Neural progenitor cell (in vitro differentiated cells): ENCODE data around the gene HEPACAM2. TPM values are rescaled to one million over a fixed set of nuclear protein-coding genes. Genes with fewer than 3 reads are reported as not detected.

ENCODE experiments used
- DNase-seq: peaks from one replicate; pipeline ENCODE4 v3.0.0-alpha.2; 2016; ENCODE audit warnings: low spot score
- H2AFZ ChIP-seq: fragments of 200-600 bp; sonication (generic); replicated peaks from 2 replicates; pipeline ENCODE4 v1.6.1; 2016; ENCODE audit warnings: antibody characterized with exemption
- H3F3A ChIP-seq: fragments of 200-600 bp; sonication (generic); 2 replicates; pipeline ENCODE4 v1.6.1; 2016; ENCODE audit warnings: antibody characterized with exemption, low read depth
- H3K27ac ChIP-seq: fragments of 200-600 bp; sonication (generic); 2 replicates; pipeline ENCODE4 v1.5.1; 2016; ENCODE audit warnings: mild to moderate bottlenecking
- H3K27me3 ChIP-seq: fragments of 200-600 bp; sonication (generic); 2 replicates; pipeline ENCODE4 v1.6.1; 2016; ENCODE audit warnings: mild to moderate bottlenecking, moderate library complexity
- H3K36me3 ChIP-seq: fragments of 200-600 bp; sonication (generic); 2 replicates; pipeline ENCODE4 v1.5.1; 2016
- H3K4me1 ChIP-seq: fragments of 200-600 bp; sonication (generic); 2 replicates; pipeline ENCODE4 v1.6.1; 2016; ENCODE audit warnings: mixed run types
- H3K4me2 ChIP-seq: fragments of 200-600 bp; sonication (generic); 2 replicates; pipeline ENCODE4 v1.6.1; 2016
- H3K4me3 ChIP-seq: fragments of 200-600 bp; sonication (generic); 2 replicates; pipeline ENCODE4 v1.5.1; 2016
- H3K79me2 ChIP-seq: fragments of 200-600 bp; sonication (generic); 2 replicates; pipeline ENCODE4 v1.6.1; 2016; ENCODE audit warnings: low read depth
- H3K9ac ChIP-seq: fragments of 200-600 bp; sonication (generic); 2 replicates; pipeline ENCODE4 v1.6.1; 2016
- H3K9me3 ChIP-seq: fragments of 200-600 bp; sonication (generic); 2 replicates; pipeline ENCODE4 v1.5.1; 2016; ENCODE audit warnings: low read depth
- H4K20me1 ChIP-seq: fragments of 200-600 bp; sonication (generic); 2 replicates; pipeline ENCODE4 v1.6.1; 2016; ENCODE audit warnings: low read depth
- H3K27ac Mint-ChIP-seq: 3 replicates; pipeline ENCODE4 v1.8.0; 2021; ENCODE audit warnings: mixed read lengths
- H3K27me3 Mint-ChIP-seq: 2 replicates; pipeline ENCODE4 v1.8.0; 2022; ENCODE audit warnings: low read depth, mild to moderate bottlenecking, inconsistent platforms, moderate library complexity, mixed read lengths; ENCODE audit not compliant: insufficient read depth
- H3K36me3 Mint-ChIP-seq: 3 replicates; pipeline ENCODE4 v1.8.0; 2021; ENCODE audit warnings: mixed read lengths
- H3K4me1 Mint-ChIP-seq: 3 replicates; pipeline ENCODE4 v1.8.0; 2021; ENCODE audit warnings: mixed read lengths
- H3K4me3 Mint-ChIP-seq: 3 replicates; pipeline ENCODE4 v1.8.0; 2021; ENCODE audit warnings: mild to moderate bottlenecking, moderate library complexity, mixed read lengths
- H3K9me3 Mint-ChIP-seq: 3 replicates; pipeline ENCODE4 v1.8.0; 2020; ENCODE audit warnings: mixed read lengths
- CTCF ChIP-seq: fragments of 200-600 bp; sonication (generic); IDR thresholded peaks from 2 replicates; pipeline ENCODE4 v1.5.1; 2017; ENCODE audit warnings: antibody characterized with exemption, mild to moderate bottlenecking
- EZH2 ChIP-seq: fragments of 200-600 bp; sonication (generic); IDR thresholded peaks from 2 replicates; pipeline ENCODE4 v1.6.1; 2017; ENCODE audit warnings: antibody characterized with exemption, mild to moderate bottlenecking, moderate library complexity
- EZH2phosphoT487 ChIP-seq: fragments of 200-600 bp; sonication (generic); IDR thresholded peaks from 2 replicates; pipeline ENCODE4 v1.6.1; 2017; ENCODE audit warnings: antibody characterized with exemption
- total RNA-seq: library from RNA; depleted of rRNA; stranded (reverse); fragments of >200 nt; gene quantifications from 2 replicates; pipeline ENCODE4 v1.2.3, GENCODE V29; 2015; ENCODE audit warnings: low replicate concordance

HEPACAM2 gene
- total RNA-seq, 1 donor from 2014 or later: not detected

GRCh38 chr7:93178213-93178612 is 48.1 kb downstream of the HEPACAM2 start:
- Mint-ChIP-seq H3K27ac (no peak overlapping the region), H3K4me1 (no peaks in the 10 kb centered on the region), H3K36me3 (no peaks in the 10 kb centered on the region), H3K27me3 (peaks cover 3% of the 10 kb centered on the region), H3K9me3 (no peaks in the 10 kb centered on the region), H3K4me3 (no peak overlapping the region)
- H3K9me3 ChIP-seq: no peaks in the 10 kb centered on the region
- DNase-seq: no peak
- peaks cover 23% of the 10 kb centered on the region for H3K27me3 ChIP-seq
- H4K20me1 ChIP-seq: no peaks in the 10 kb centered on the region
- TF ChIP-seq EZH2phosphoT487 (no peak), EZH2 (no peak), CTCF (no peak)
- H3K36me3 ChIP-seq: no peaks in the 10 kb centered on the region
- no peaks in the 10 kb centered on the region for H3F3A ChIP-seq
- no peak overlapping the region for H3K27ac ChIP-seq
- H3K4me2 ChIP-seq: no peak overlapping the region
- H3K9ac ChIP-seq: no peak overlapping the region
- H3K79me2 ChIP-seq: no peaks in the 10 kb centered on the region
- H2AFZ ChIP-seq: no peak overlapping the region
- H3K4me1 ChIP-seq: no peaks in the 10 kb centered on the region
- no peak overlapping the region for H3K4me3 ChIP-seq

- H2AFZ ChIP-seq: no peak overlapping the region
- no peaks in the 10 kb centered on the region for H3K36me3 Mint-ChIP-seq
- H4K20me1 ChIP-seq: no peaks in the 10 kb centered on the region
- no peak overlapping the region for H3K9ac ChIP-seq
- H3K9me3 Mint-ChIP-seq: no peaks in the 10 kb centered on the region
- H3K27me3 ChIP-seq: peaks cover 12% of the 10 kb centered on the region
- H3K27ac Mint-ChIP-seq: no peak overlapping the region
- DNase-seq: no peak
- H3K9me3 ChIP-seq: no peaks in the 10 kb centered on the region
- H3K4me1 ChIP-seq: no peaks in the 10 kb centered on the region
- no peak overlapping the region for H3K27ac ChIP-seq
- no peaks in the 10 kb centered on the region for H3F3A ChIP-seq
- H3K27me3 Mint-ChIP-seq: no peaks in the 10 kb centered on the region
- no peaks in the 10 kb centered on the region for H3K79me2 ChIP-seq
- no peaks in the 10 kb centered on the region for H3K36me3 ChIP-seq
- H3K4me2 ChIP-seq: no peak overlapping the region
- TF ChIP-seq EZH2phosphoT487: no peak
- no peak for TF ChIP-seq EZH2
- TF ChIP-seq CTCF: no peak
- H3K4me1 Mint-ChIP-seq: no peaks in the 10 kb centered on the region
- H3K4me3 Mint-ChIP-seq: no peak overlapping the region
- no peak overlapping the region for H3K4me3 ChIP-seq
Measured at GRCh38 chr7:93176992-93177580, 49.2 kb downstream of the HEPACAM2 start.

- Histone ChIP-seq H3K9me3 (no peaks in the 10 kb centered on the region), H3K36me3 (no peaks in the 10 kb centered on the region), H4K20me1 (no peaks in the 10 kb centered on the region), H3K4me3 (no peak overlapping the region), H3K4me1 (no peaks in the 10 kb centered on the region), H3K4me2 (no peak overlapping the region), H2AFZ (no peak overlapping the region), H3F3A (no peaks in the 10 kb centered on the region), H3K27ac (no peak overlapping the region), H3K79me2 (no peaks in the 10 kb centered on the region), H3K9ac (no peak overlapping the region), H3K27me3 (peaks cover 3% of the 10 kb centered on the region)
- no peak overlapping the region for H3K27ac Mint-ChIP-seq
- no peaks in the 10 kb centered on the region for H3K4me1 Mint-ChIP-seq
- no peak for TF ChIP-seq EZH2
- TF ChIP-seq CTCF: no peak
- no peak for TF ChIP-seq EZH2phosphoT487
- peaks cover 4% of the 10 kb centered on the region for H3K27me3 Mint-ChIP-seq
- peaks cover 11% of the 10 kb centered on the region for H3K9me3 Mint-ChIP-seq
- DNase-seq: no peak
- H3K36me3 Mint-ChIP-seq: no peaks in the 10 kb centered on the region
- H3K4me3 Mint-ChIP-seq: no peak overlapping the region
Measured at GRCh38 chr7:93175219-93175618, 51.0 kb downstream of the HEPACAM2 start.
